ENCODE measurements around the gene CTIF.

The CTIF gene

DNA sequence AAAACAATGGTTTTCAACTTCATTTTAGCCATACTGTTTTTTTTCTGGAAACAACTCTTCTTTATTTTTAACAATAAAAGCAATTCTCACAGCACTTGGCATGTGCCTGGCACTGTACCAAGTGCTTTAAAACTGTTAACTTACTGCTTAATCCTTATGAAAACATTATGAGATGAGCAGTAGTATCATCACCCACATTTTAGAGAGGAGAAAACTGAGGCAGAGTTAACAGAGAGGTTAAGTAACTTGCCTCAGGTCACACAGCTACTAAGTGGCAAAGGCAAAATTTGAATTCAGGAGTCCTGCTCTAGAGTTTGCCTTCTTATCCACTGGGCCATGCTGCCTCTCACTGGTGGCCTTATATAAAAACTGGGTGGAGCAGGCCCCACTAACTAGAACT, 23.2 kb downstream of the CTIF start:
- no peak overlapping the region for H2BK15ac ChIP-seq (ENCODE audit: low read depth, poor library complexity, severe bottlenecking)
- H2BK12ac ChIP-seq (ENCODE audit: low read length in 2 of 2) = peak overlapping the region in 1 of 2 experiments; percentile 32
- H3K27me3 ChIP-seq (ENCODE audit: control insufficient read depth in 1 of 2, insufficient read depth in 1 of 2, low read length in 2 of 2) = no peaks in the 10 kb centered on the region
- H2AFZ ChIP-seq (ENCODE audit: low read depth, low read length) = no peak overlapping the region
- H4K8ac ChIP-seq (ENCODE audit: low read length) = no peak overlapping the region
- no peak overlapping the region for H4K91ac ChIP-seq (ENCODE audit: low read length)
- no peak overlapping the region for H3K4me2 ChIP-seq (ENCODE audit: low read length, poor library complexity, severe bottlenecking)
- H3K9ac ChIP-seq (ENCODE audit: low read length) = peak overlapping the region; percentile 14
- H3K4me3 ChIP-seq (ENCODE audit: insufficient read depth in 1 of 2, low read depth in 1 of 2, low read length in 2 of 2) = no peak overlapping the region
- no peak overlapping the region for H3K4ac ChIP-seq (ENCODE audit: low read depth in 1 of 2, low read length in 2 of 2)
- H3K27ac ChIP-seq (ENCODE audit: low read length, poor library complexity, severe bottlenecking) = no peak overlapping the region
- no peak overlapping the region for H2BK5ac ChIP-seq (ENCODE audit: low read depth, low read length, poor library complexity, severe bottlenecking)
- no peak for DNase-seq
- no peak overlapping the region for H3K18ac ChIP-seq (ENCODE audit: low read depth in 1 of 2, low read length in 2 of 2)
- H3K4me1 ChIP-seq (ENCODE audit: control insufficient read depth, insufficient read depth, low read depth, low read length) = peaks cover 26% of the 10 kb centered on the region
- peaks cover 8% of the 10 kb centered on the region for H3K9me3 ChIP-seq (ENCODE audit: control insufficient read depth, low read length)
- no peak overlapping the region for H3K23ac ChIP-seq (ENCODE audit: low read length in 2 of 2)
- H3K14ac ChIP-seq (ENCODE audit: low read length in 2 of 2) = no peak overlapping the region
- H3K79me1 ChIP-seq (replicated peaks; ENCODE audit: low read length, poor library complexity, severe bottlenecking) = peaks cover 41% of the 10 kb centered on the region
- H2AK5ac ChIP-seq (ENCODE audit: low read length, severe bottlenecking) = peak overlapping the region; percentile 26
- H3K36me3 ChIP-seq (ENCODE audit: control insufficient read depth in 1 of 2, insufficient read depth in 2 of 2, low read depth in 1 of 2, low read length in 2 of 2) = peaks cover 10 to 15% of the 10 kb centered on the region in 2 experiments
- no peak overlapping the region for H2BK120ac ChIP-seq (ENCODE audit: low read depth, low read length)

DNA sequence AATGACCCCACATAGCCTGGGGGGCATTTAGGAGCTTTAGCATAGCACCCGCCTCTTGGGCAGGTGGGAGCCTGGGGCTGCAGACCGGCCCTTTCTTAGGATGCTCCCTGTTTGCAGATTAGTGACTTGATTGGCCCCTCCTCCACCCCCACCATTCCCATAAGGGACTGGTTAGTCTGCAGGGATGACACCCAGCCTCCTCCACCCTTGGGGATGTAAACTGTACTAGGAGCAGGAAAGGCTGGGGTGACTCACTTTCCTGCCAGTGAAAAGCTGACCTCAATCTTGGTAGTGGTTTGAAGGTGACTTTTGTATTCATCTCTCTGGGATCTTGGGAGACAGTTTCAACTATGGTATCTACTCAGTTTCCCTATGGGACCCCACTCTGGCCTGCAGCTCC, 24.2 kb downstream of the CTIF start:
- DNase-seq = peak; percentile 89
- Histone ChIP-seq H3K4ac (ENCODE audit: low read depth in 1 of 2, low read length in 2 of 2) (no peak overlapping the region), H3K18ac (ENCODE audit: low read depth in 1 of 2, low read length in 2 of 2) (no peak overlapping the region), H3K27ac (ENCODE audit: low read length, poor library complexity, severe bottlenecking) (no peak overlapping the region), H3K23ac (ENCODE audit: low read length in 2 of 2) (no peak overlapping the region), H3K36me3 (ENCODE audit: control insufficient read depth in 1 of 2, insufficient read depth in 2 of 2, low read depth in 1 of 2, low read length in 2 of 2) (peaks cover 8% of the 10 kb centered on the region in 2 experiments), H2AK5ac (ENCODE audit: low read length, severe bottlenecking) (no peak overlapping the region), H3K4me3 (ENCODE audit: insufficient read depth in 1 of 2, low read depth in 1 of 2, low read length in 2 of 2) (no peak overlapping the region), H3K4me1 (ENCODE audit: control insufficient read depth, insufficient read depth, low read depth, low read length) (peaks cover 27% of the 10 kb centered on the region), H3K9ac (ENCODE audit: low read length) (no peak overlapping the region), H2BK120ac (ENCODE audit: low read depth, low read length) (no peak overlapping the region), H2BK5ac (ENCODE audit: low read depth, low read length, poor library complexity, severe bottlenecking) (no peak overlapping the region), H3K27me3 (ENCODE audit: control insufficient read depth in 1 of 2, insufficient read depth in 1 of 2, low read length in 2 of 2) (no peaks in the 10 kb centered on the region), H2AFZ (ENCODE audit: low read depth, low read length) (no peak overlapping the region), H3K79me1 (replicated peaks; ENCODE audit: low read length, poor library complexity, severe bottlenecking) (peaks cover 44% of the 10 kb centered on the region), H3K9me3 (ENCODE audit: control insufficient read depth, low read length) (peaks cover 8% of the 10 kb centered on the region), H4K91ac (ENCODE audit: low read length) (no peak overlapping the region), H2BK15ac (ENCODE audit: low read depth, poor library complexity, severe bottlenecking) (no peak overlapping the region), H3K14ac (ENCODE audit: low read length in 2 of 2) (no peak overlapping the region), H3K4me2 (ENCODE audit: low read length, poor library complexity, severe bottlenecking) (no peak overlapping the region), H4K8ac (ENCODE audit: low read length) (no peak overlapping the region), H2BK12ac (ENCODE audit: low read length in 2 of 2) (peak overlapping the region in 1 of 2 experiments; percentile 31)
- WGBS = 48% methylated on average over 2 of the region's 2 CpGs

DNA sequence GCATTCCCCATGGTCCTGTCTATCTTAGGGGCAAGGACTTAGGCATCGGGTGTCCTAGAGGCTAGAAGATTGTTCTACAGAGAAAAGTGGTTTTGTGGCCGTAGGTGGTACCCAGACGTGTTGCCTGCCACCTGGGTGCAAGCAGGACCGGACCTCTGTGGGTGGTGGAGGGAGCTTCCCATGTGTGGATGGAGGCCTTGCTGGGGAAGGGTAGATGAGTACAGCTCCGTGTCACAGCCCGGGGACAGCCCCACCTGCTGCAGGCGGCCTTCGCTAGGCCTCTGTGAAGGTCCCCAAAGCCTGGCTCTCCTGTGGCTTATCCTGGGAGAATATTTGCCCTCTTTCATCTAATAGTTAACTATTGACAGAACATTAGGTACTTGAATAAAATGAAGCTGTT, 25.3 kb downstream of the CTIF start:
- H3K4ac ChIP-seq (ENCODE audit: low read depth in 1 of 2, low read length in 2 of 2) = peak overlapping the region in 1 of 2 experiments; percentile 51
- H3K4me1 ChIP-seq (ENCODE audit: control insufficient read depth, insufficient read depth, low read depth, low read length) = peaks cover 27% of the 10 kb centered on the region
- peaks cover 50% of the 10 kb centered on the region for H3K79me1 ChIP-seq (replicated peaks; ENCODE audit: low read length, poor library complexity, severe bottlenecking)
- H3K9ac ChIP-seq (ENCODE audit: low read length) = no peak overlapping the region
- no peak overlapping the region for H4K8ac ChIP-seq (ENCODE audit: low read length)
- no peak overlapping the region for H3K14ac ChIP-seq (ENCODE audit: low read length in 2 of 2)
- WGBS = 87% methylated on average over 4 of the region's 8 CpGs
- H2AFZ ChIP-seq (ENCODE audit: low read depth, low read length) = no peak overlapping the region
- no peak overlapping the region for H2BK5ac ChIP-seq (ENCODE audit: low read depth, low read length, poor library complexity, severe bottlenecking)
- no peak for DNase-seq
- H3K23ac ChIP-seq (ENCODE audit: low read length in 2 of 2) = no peak overlapping the region
- H3K4me2 ChIP-seq (ENCODE audit: low read length, poor library complexity, severe bottlenecking) = no peak overlapping the region
- peaks cover 7 to 8% of the 10 kb centered on the region in 2 experiments for H3K36me3 ChIP-seq (ENCODE audit: control insufficient read depth in 1 of 2, insufficient read depth in 2 of 2, low read depth in 1 of 2, low read length in 2 of 2)
- peak overlapping the region; percentile 9 for H4K91ac ChIP-seq (ENCODE audit: low read length)
- H2AK5ac ChIP-seq (ENCODE audit: low read length, severe bottlenecking) = peak overlapping the region; percentile 57
- peak overlapping the region; percentile 10 to 32 for H2BK12ac ChIP-seq (ENCODE audit: low read length in 2 of 2)
- H3K27me3 ChIP-seq (ENCODE audit: control insufficient read depth in 1 of 2, insufficient read depth in 1 of 2, low read length in 2 of 2) = no peaks in the 10 kb centered on the region
- H3K4me3 ChIP-seq (ENCODE audit: insufficient read depth in 1 of 2, low read depth in 1 of 2, low read length in 2 of 2) = no peak overlapping the region
- H3K27ac ChIP-seq (ENCODE audit: low read length, poor library complexity, severe bottlenecking) = no peak overlapping the region
- peak overlapping the region; percentile 48 to 74 for H3K18ac ChIP-seq (ENCODE audit: low read depth in 1 of 2, low read length in 2 of 2)
- H2BK120ac ChIP-seq (ENCODE audit: low read depth, low read length) = no peak overlapping the region
- peaks cover 8% of the 10 kb centered on the region for H3K9me3 ChIP-seq (ENCODE audit: control insufficient read depth, low read length)
- H2BK15ac ChIP-seq (ENCODE audit: low read depth, poor library complexity, severe bottlenecking) = no peak overlapping the region

DNA sequence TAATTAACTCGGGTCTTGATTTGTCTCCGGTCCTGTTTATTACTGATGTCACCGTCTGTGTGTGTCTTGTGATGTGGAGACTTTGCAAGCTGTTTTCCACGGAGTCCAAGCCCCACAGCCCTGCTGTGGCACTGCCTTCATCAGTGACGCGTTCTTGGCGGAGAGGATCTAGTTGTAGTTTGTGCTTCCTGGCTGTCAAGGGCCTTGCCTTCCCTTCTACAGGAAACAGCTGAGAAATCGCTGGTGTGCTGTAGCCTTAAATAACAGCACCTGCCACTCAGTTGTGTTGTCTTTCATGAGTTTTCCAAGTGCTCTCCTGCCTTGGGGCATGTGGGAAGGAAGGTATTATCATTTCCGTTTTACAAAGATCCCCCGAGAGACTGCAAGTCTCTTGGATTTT, 26.3 kb downstream of the CTIF start:
- Histone ChIP-seq H3K9ac (ENCODE audit: low read length) (no peak overlapping the region), H3K27me3 (ENCODE audit: control insufficient read depth in 1 of 2, insufficient read depth in 1 of 2, low read length in 2 of 2) (no peaks in the 10 kb centered on the region), H3K9me3 (ENCODE audit: control insufficient read depth, low read length) (no peaks in the 10 kb centered on the region), H2BK12ac (ENCODE audit: low read length in 2 of 2) (peak overlapping the region in 1 of 2 experiments; percentile 48), H3K4me1 (ENCODE audit: control insufficient read depth, insufficient read depth, low read depth, low read length) (peaks cover 27% of the 10 kb centered on the region), H2BK15ac (ENCODE audit: low read depth, poor library complexity, severe bottlenecking) (no peak overlapping the region), H2AFZ (ENCODE audit: low read depth, low read length) (no peak overlapping the region), H3K4me2 (ENCODE audit: low read length, poor library complexity, severe bottlenecking) (no peak overlapping the region), H3K14ac (ENCODE audit: low read length in 2 of 2) (no peak overlapping the region), H3K23ac (ENCODE audit: low read length in 2 of 2) (no peak overlapping the region), H3K36me3 (ENCODE audit: control insufficient read depth in 1 of 2, insufficient read depth in 2 of 2, low read depth in 1 of 2, low read length in 2 of 2) (peaks cover 0 to 5% of the 10 kb centered on the region in 2 experiments), H3K27ac (ENCODE audit: low read length, poor library complexity, severe bottlenecking) (no peak overlapping the region), H3K4me3 (ENCODE audit: insufficient read depth in 1 of 2, low read depth in 1 of 2, low read length in 2 of 2) (no peak overlapping the region), H2BK5ac (ENCODE audit: low read depth, low read length, poor library complexity, severe bottlenecking) (no peak overlapping the region), H3K18ac (ENCODE audit: low read depth in 1 of 2, low read length in 2 of 2) (peak overlapping the region in 1 of 2 experiments; percentile 16), H2AK5ac (ENCODE audit: low read length, severe bottlenecking) (no peak overlapping the region), H2BK120ac (ENCODE audit: low read depth, low read length) (no peak overlapping the region), H3K79me1 (replicated peaks; ENCODE audit: low read length, poor library complexity, severe bottlenecking) (peaks cover 52% of the 10 kb centered on the region), H4K91ac (ENCODE audit: low read length) (peak overlapping the region; percentile 57), H3K4ac (ENCODE audit: low read depth in 1 of 2, low read length in 2 of 2) (no peak overlapping the region), H4K8ac (ENCODE audit: low read length) (no peak overlapping the region)
- WGBS = 75% methylated on average over 10 of the region's 10 CpGs
- DNase-seq = no peak

Measured in mesenchymal stem cell (in vitro differentiated cells and primary cell).